Right lobe of liver (tissue), 4 donors: ENCODE data around the gene CNOT3.

Experiments used
- POLR2A ChIP-seq: fragments of 450-650 bp; IDR thresholded peaks from one replicate; pipeline ENCODE4 v1.6.1; 2017; ENCODE audit warnings: antibody characterized with exemption, mild to moderate bottlenecking
- TF ChIP-seq, protein P1 (sequence below), 4 donors: fragments of 200-600 bp in 3 of 4; fragments of 450-650 bp in 1 of 4; IDR thresholded peaks; one replicate each; pipeline versions ENCODE4 v1.5.1 to v1.8.0; 2016 to 2022; ENCODE audit warnings: antibody characterized with exemption in 4 of 4, mild to moderate bottlenecking in 2 of 4
- donor health status: DM: no; HTN: no; CAD: no.
- donor health status: DM: no; HTN: no; CAD: no.
- donor health status: DM: no; HTN: yes; CAD: no.

DNA sequence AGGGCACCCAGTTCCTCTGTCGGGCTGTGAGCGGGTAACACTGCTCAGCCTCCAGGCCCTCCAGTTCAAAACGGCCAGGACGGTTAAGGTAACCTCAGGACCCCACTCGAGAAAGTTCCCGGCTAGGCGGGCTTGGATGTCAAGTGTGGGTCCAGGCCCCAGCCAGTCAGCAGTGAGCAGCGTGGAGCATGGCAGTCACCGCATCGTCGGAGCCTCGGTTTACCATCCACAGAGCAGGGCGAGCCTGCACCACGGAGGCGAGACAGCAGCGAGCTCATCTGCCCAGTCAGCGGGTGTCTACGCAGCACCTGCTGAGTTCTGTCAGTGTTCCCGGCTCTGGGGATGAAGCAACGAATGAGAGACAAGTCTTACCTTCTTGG, 8.0 kb upstream of the CNOT3 start:
- TF ChIP-seq, protein P1, sequence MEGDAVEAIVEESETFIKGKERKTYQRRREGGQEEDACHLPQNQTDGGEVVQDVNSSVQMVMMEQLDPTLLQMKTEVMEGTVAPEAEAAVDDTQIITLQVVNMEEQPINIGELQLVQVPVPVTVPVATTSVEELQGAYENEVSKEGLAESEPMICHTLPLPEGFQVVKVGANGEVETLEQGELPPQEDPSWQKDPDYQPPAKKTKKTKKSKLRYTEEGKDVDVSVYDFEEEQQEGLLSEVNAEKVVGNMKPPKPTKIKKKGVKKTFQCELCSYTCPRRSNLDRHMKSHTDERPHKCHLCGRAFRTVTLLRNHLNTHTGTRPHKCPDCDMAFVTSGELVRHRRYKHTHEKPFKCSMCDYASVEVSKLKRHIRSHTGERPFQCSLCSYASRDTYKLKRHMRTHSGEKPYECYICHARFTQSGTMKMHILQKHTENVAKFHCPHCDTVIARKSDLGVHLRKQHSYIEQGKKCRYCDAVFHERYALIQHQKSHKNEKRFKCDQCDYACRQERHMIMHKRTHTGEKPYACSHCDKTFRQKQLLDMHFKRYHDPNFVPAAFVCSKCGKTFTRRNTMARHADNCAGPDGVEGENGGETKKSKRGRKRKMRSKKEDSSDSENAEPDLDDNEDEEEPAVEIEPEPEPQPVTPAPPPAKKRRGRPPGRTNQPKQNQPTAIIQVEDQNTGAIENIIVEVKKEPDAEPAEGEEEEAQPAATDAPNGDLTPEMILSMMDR (IDR thresholded peaks at IDR 0.05): no peak
- TF ChIP-seq POLR2A: no peak
